Liver (tissue), 2 donors: ENCODE measurements around the gene ZDHHC19.

Experiments
- CTCF ChIP-seq: fragments of 150-350 bp; IDR thresholded peaks from 2 replicates; pipeline ENCODE4 v1.5.1; 2017; ENCODE audit warnings: improper control_type of control experiment, low read depth, low read length; ENCODE audit not compliant: missing input control
- MAX ChIP-seq: IDR thresholded peaks from 2 replicates; pipeline ENCODE4 v1.6.1; 2016; ENCODE audit warnings: antibody characterized with exemption
- donor health status: healthy.

- no peak for TF ChIP-seq CTCF
- TF ChIP-seq MAX, result no peak
Observed at GRCh38 chr3:196180346-196180745, 30.9 kb downstream of the ZDHHC19 start.
